ENCODE data around the gene SEZ6L2. TPM values are rescaled to one million over a fixed set of nuclear protein-coding genes. Genes with fewer than 3 reads are reported as not detected.

SEZ6L2 gene
- total and polyA plus RNA-seq, 2 of the 13 experiments (the other 11 are each of a cell fraction or from before 2014, with no cell fraction given): 14.9 to 16.9 TPM

GRCh38 chr16:29862884-29863668 is 36.3 kb downstream of the SEZ6L2 start, which contains the start of gene CDIPT (continued):
- peak; percentile 43; the same call in 1 of the 2 replicates for TF ChIP-seq PAXIP1 (CRISPR knock-in tag; conservative IDR thresholded peaks at IDR 0.05)
- peak; percentile 45; the same call in 1 of the 2 replicates for TF ChIP-seq HNF4A (CRISPR knock-in tag; IDR thresholded peaks at IDR 0.05)
- TF ChIP-seq CC2D1A (CRISPR knock-in tag; IDR thresholded peaks at IDR 0.05): no peak
- no peak for TF ChIP-seq ZNF441 (CRISPR knock-in tag; IDR thresholded peaks at IDR 0.05; ENCODE audit: borderline replicate concordance)
- TF ChIP-seq HOXA3 (CRISPR knock-in tag; IDR thresholded peaks at IDR 0.05): peak; percentile 87
- TF ChIP-seq SAFB2 (CRISPR knock-in tag; IDR thresholded peaks at IDR 0.05; ENCODE audit: borderline replicate concordance, low read depth): peak; percentile 80
- TF ChIP-seq ZNF639 (CRISPR knock-in tag; conservative IDR thresholded peaks at IDR 0.05): no peak; the same call in 1 of the 2 replicates
- no peak; the same call in 1 of the 2 replicates for TF ChIP-seq ZMAT3 (CRISPR knock-in tag; conservative IDR thresholded peaks at IDR 0.05)
- peak in 1 of 2 experiments; percentile 61; a peak in 1 of 4 replicates for TF ChIP-seq ATF4 (CRISPR knock-in tag; IDR thresholded peaks at IDR 0.05)
- TF ChIP-seq NFYB (CRISPR knock-in tag; IDR thresholded peaks at IDR 0.05): peak; percentile 56
- no peak for TF ChIP-seq FOSL1 (CRISPR knock-in tag; IDR thresholded peaks at IDR 0.05; ENCODE audit: borderline replicate concordance)
- 0 out of 2 replicates have a peak, but pooled peaks have one; percentile 61 for TF ChIP-seq GFI1 (CRISPR knock-in tag; IDR thresholded peaks at IDR 0.05; ENCODE audit: borderline replicate concordance)
- no peak; the same call in 1 of the 2 replicates for TF ChIP-seq ZNF609 (CRISPR knock-in tag; IDR thresholded peaks at IDR 0.05; ENCODE audit: borderline replicate concordance)
- TF ChIP-seq ZNF83 (CRISPR knock-in tag; IDR thresholded peaks at IDR 0.05; ENCODE audit: borderline replicate concordance): no peak
- peak; percentile 40 for TF ChIP-seq BCL6 (CRISPR knock-in tag; IDR thresholded peaks at IDR 0.05)
- 0 out of 2 replicates have a peak, but pooled peaks have one; percentile 85 for TF ChIP-seq ZZZ3 (CRISPR knock-in tag; IDR thresholded peaks at IDR 0.05; ENCODE audit: borderline replicate concordance)
- peak; percentile 88; the same call in 1 of the 2 replicates for TF ChIP-seq ZSCAN9 (CRISPR knock-in tag; IDR thresholded peaks at IDR 0.05; ENCODE audit: borderline replicate concordance)
- no peak for TF ChIP-seq KLF9 (CRISPR knock-in tag; IDR thresholded peaks at IDR 0.05; ENCODE audit: low read depth)

All from HepG2 (cell line).